HepG2 (cell line): Measurements from ENCODE around the gene NIT2.

Experiments used
- MEIS2 ChIP-seq: sonication (generic); formaldehyde crosslinking; IDR thresholded peaks from 2 replicates; pipeline ENCODE4 v1.9.0; 2021; ENCODE audit warnings: mild to moderate bottlenecking, missing genetic modification reagents
- RAD21 ChIP-seq: fragments of 450-650 bp; formaldehyde crosslinking; IDR thresholded peaks from 2 replicates; pipeline ENCODE4 v1.5.0; 2020; ENCODE audit warnings: mild to moderate bottlenecking
- ZNF703 ChIP-seq: sonication (generic); formaldehyde crosslinking; IDR thresholded peaks from 2 replicates; pipeline ENCODE4 v1.5.1; 2020; ENCODE audit warnings: missing genetic modification reagents, mild to moderate bottlenecking, moderate library complexity, borderline replicate concordance
- TF ChIP-seq, protein P1 (sequence below): sonication (generic); formaldehyde crosslinking; IDR thresholded peaks from 2 replicates; pipeline ENCODE4 v1.5.0; 2020; ENCODE audit warnings: mild to moderate bottlenecking, missing genetic modification reagents, moderate library complexity

DNA sequence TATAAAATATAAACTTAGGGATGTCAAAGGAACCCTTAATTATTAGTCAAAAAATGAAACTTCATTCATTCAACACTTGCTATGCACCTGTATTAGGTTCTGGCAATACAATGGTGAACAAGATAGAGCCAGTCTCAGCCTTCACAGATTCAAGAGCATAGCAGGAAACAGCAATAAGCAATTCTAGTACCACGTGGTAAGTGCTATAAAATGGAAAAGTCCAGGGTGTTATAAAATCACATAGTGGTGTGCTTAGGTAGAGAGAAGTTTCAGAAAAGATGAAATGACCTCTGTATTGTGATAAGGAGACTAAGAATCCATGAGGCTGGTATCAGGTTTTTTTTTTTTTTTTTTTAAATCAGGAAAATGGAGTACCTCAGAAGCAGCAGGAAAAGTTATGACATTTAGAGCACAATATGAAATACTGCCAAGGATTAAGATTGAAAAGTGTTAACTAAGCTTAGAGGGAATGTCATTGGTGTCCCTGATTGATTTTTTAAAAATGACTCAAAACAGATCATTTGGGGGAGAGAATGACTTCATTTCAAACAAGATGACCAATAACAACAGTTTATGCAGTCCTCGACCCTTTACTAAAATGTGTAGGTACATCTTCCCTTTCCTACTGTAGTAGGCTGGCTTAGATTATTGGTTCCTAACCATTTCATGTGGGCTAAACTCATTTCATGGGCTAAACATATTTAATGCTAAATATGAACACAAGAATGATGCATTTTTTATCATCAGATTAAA, 61.3 kb downstream of the NIT2 start:
- TF ChIP-seq ZNF703 (no peak), MEIS2 (no peak), RAD21 (CRISPR knock-in tag) (no peak)
- TF ChIP-seq, protein P1, sequence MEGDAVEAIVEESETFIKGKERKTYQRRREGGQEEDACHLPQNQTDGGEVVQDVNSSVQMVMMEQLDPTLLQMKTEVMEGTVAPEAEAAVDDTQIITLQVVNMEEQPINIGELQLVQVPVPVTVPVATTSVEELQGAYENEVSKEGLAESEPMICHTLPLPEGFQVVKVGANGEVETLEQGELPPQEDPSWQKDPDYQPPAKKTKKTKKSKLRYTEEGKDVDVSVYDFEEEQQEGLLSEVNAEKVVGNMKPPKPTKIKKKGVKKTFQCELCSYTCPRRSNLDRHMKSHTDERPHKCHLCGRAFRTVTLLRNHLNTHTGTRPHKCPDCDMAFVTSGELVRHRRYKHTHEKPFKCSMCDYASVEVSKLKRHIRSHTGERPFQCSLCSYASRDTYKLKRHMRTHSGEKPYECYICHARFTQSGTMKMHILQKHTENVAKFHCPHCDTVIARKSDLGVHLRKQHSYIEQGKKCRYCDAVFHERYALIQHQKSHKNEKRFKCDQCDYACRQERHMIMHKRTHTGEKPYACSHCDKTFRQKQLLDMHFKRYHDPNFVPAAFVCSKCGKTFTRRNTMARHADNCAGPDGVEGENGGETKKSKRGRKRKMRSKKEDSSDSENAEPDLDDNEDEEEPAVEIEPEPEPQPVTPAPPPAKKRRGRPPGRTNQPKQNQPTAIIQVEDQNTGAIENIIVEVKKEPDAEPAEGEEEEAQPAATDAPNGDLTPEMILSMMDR: no peak
